NB4 (cell line): ENCODE data around the gene NPDC1.

ENCODE experiments used
- DNase-seq: peaks from one replicate; pipeline ENCODE4 v3.0.0; 2010; ENCODE audit warnings: low read depth
- H3K4me3 ChIP-seq: one replicate; pipeline ENCODE4 v1.5.1; 2011; ENCODE audit warnings: mild to moderate bottlenecking, low read depth, low read length, moderate library complexity
- CTCF ChIP-seq: IDR thresholded peaks from one replicate; pipeline ENCODE4 v1.5.1; 2012; ENCODE audit warnings: low read depth, low read length
- MAX ChIP-seq: IDR thresholded peaks from 2 replicates; pipeline ENCODE4 v1.6.1; 2011; ENCODE audit warnings: low read depth, low read length
- MYC ChIP-seq: IDR thresholded peaks from 2 replicates; pipeline ENCODE4 v1.6.1; 2011; ENCODE audit warnings: low read depth, low read length
- POLR2A ChIP-seq: IDR thresholded peaks from 2 replicates; pipeline ENCODE4 v1.6.1; 2011; ENCODE audit warnings: mild to moderate bottlenecking; ENCODE audit not compliant: insufficient read length; ENCODE audit errors: extremely low read depth

NPDC1 gene

GRCh38 chr9:136994180-136994887 is 51.6 kb downstream of the NPDC1 start:
- TF ChIP-seq MYC (no peak), POLR2A (no peak), CTCF (no peak), MAX (no peak)
- DNase-seq, result no peak
- H3K4me3 ChIP-seq, result no peak overlapping the region

- TF ChIP-seq MYC (no peak), CTCF (no peak), MAX (no peak), POLR2A (no peak)
Measured at GRCh38 chr9:136992819-136993369, 53.1 kb downstream of the NPDC1 start.

GRCh38 chr9:136991993-136992818 is 53.8 kb downstream of the NPDC1 start, which contains the start of gene PAXX:
Gene PAXX (plus strand): TSS chr9:136992422. CDS start chr9:136992444, 22 bp downstream.
- peak; percentile 89 for DNase-seq
- no peak for TF ChIP-seq CTCF
- peak; percentile 68 for TF ChIP-seq MAX
- TF ChIP-seq POLR2A, result peak; percentile 69
- H3K4me3 ChIP-seq, result peak within 1 kb of the TSS; percentile 79

More at GRCh38 chr9:136992819-136993369, 53.1 kb downstream of the NPDC1 start:
- no peak for DNase-seq
- peak overlapping the region; percentile 79 for H3K4me3 ChIP-seq

GRCh38 chr9:136990242-136990911 is 55.6 kb downstream of the NPDC1 start:
- TF ChIP-seq POLR2A (no peak), MYC (no peak), CTCF (no peak), MAX (no peak)
- no peak for DNase-seq
- H3K4me3 ChIP-seq, result no peak overlapping the region
